D721Med (cell line): Measurements from ENCODE around the gene LSM3.

Source experiments
- DNase-seq: peaks from one replicate; pipeline ENCODE4 v3.0.0; 2011; ENCODE audit warnings: low spot score; ENCODE audit not compliant: insufficient read length
- FAIRE-seq: peaks from 2 replicates; lab custom pipeline; 2011; peaks lifted over from hg19 to GRCh38; lab: Jason Lieb, UNC
- CTCF ChIP-seq: IDR thresholded peaks from 2 replicates; pipeline ENCODE4 v1.5.1; 2012; ENCODE audit warnings: mild to moderate bottlenecking, control low read depth; ENCODE audit not compliant: insufficient read depth; ENCODE audit errors: missing control alignments

Gene LSM3

GRCh38 chr3:14178247-14179113 lies at the start of gene LSM3, which contains the start of gene XPC:
LSM3 (plus strand) TSS chr3:14178817; CDS start chr3:14178861, 44 bp downstream.
XPC (minus strand) TSS chr3:14178601; CDS start chr3:14178568, 33 bp downstream.
- no peak for TF ChIP-seq CTCF
- FAIRE-seq (no peak), DNase-seq (peak; percentile 58)

GRCh38 chr3:14129296-14129695 lies 49.3 kb upstream of the LSM3 start:
- DNase-seq = no peak
- no peak for TF ChIP-seq CTCF
- no peak for FAIRE-seq

- DNase-seq (no peak), FAIRE-seq (no peak)
- TF ChIP-seq CTCF = no peak
Measured at GRCh38 chr3:14130230-14130629, 48.4 kb upstream of the LSM3 start.

GRCh38 chr3:14130707-14131106 lies 47.9 kb upstream of the LSM3 start:
- FAIRE-seq (no peak), DNase-seq (no peak)
- no peak for TF ChIP-seq CTCF

- FAIRE-seq (no peak), DNase-seq (no peak)
- TF ChIP-seq CTCF = no peak
Measured at GRCh38 chr3:14131134-14131533, 47.5 kb upstream of the LSM3 start.

GRCh38 chr3:14132120-14132519 lies 46.5 kb upstream of the LSM3 start:
- DNase-seq = no peak
- FAIRE-seq = no peak
- TF ChIP-seq CTCF = no peak

- FAIRE-seq (no peak), DNase-seq (no peak)
- TF ChIP-seq CTCF = no peak
Measured at GRCh38 chr3:14132689-14133088, 45.9 kb upstream of the LSM3 start.
